GM19023 (cell line): ENCODE data around the gene FAM78B.

Experiments
- ATAC-seq: cut with Tn5 transposase; IDR thresholded peaks from one replicate; pipeline ENCODE4 v1.9.1; 2021; ENCODE audit warnings: mild to moderate bottlenecking, moderate library complexity; ENCODE audit not compliant: unreplicated experiment

Gene FAM78B

DNA sequence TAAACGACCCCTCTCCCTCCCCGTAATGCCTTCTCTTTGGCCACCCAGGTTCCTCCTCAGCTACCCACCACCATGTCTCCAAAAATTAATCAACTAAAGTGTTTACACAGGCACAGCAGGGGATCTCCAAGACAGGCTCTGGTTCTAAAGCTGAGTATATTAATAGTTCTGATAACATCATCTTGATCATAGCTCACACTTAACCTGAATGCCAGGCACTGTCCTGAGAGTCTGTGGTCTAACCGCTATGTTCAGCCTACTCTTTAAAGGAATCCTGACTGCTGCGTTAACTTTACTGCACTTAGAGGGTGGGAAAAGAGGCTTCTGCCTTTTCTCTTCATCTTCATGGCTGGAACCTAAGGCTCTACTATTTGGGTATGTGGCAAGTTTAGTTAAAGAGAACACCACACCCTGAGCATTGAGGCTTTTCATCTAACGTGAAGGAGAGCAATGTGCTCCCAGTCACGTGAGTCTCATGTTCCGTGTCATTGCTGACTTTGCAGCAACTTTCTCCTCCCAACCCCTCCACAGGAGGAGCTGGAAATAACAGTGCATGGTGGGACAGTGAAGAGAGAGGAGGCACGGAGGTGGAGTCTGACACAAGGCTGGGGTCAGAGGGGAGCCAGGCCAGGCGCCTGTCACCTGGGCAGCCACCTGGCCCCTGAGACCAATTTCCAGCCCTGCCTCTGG is 86.4 kb downstream of the FAM78B start:
- no peak for ATAC-seq

GRCh38 chr1:166079276-166079675 is 87.5 kb downstream of the FAM78B start:
- ATAC-seq = no peak

DNA sequence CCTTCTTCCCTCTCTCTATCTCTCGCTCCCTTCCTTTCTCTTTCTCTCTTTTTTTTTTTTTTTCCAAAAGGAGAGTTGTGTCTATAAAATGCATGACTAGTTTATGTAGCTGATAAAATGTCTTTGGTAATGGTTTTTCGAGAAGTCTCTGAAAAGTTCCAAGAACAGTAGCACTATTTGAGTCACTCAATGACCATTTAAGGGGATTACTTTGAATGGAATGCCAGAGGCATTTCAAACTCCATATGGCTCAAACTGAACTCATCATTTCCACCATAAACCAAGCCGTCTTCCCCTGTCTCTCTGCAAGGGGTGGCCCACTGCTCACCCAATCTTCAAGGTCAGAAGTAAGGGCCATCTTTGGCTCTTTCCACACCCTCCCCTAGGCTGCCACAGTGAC is 93.3 kb downstream of the FAM78B start:
- ATAC-seq = no peak

- no peak for ATAC-seq
These were observed 97.4 kb downstream of the FAM78B start for GRCh38 chr1:166069390-166069789.

- ATAC-seq = no peak
These were observed 100.7 kb downstream of the FAM78B start for GRCh38 chr1:166066107-166066506.

GRCh38 chr1:166064951-166065350 is 101.8 kb downstream of the FAM78B start:
- no peak for ATAC-seq

DNA sequence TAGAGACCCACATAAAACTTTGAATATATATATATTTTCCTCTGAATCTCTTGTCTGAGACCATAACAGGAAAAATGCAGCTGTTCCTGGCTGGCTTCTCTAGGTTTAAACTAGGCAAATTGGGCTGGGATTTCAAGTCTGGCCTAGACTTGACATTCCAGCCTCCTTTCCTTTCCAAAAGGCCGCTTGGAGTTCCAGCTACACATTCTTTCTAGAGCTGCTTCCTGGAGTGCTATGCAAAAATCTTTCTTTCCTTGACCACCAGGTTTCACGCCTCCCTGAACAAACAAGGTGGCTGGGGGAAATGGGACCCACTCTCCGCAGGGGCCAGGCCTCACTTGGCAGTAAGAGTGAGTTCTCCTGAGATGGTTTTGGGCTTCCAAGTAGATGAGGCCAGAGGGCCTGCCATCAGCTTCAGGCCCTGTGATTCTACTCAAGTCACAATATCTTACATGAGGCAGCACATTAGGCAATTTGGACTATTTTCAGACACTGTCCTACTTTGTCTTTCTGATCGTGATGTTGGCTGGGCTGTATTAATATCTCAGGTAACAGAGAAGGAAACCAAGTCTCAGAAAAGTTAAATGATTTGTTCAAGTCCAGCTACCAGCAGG is 102.4 kb downstream of the FAM78B start:
- ATAC-seq = no peak

GRCh38 chr1:166063701-166064100 is 103.1 kb downstream of the FAM78B start:
- ATAC-seq = no peak

GRCh38 chr1:166062421-166063070 is 104.3 kb downstream of the FAM78B start:
- ATAC-seq = no peak

- ATAC-seq = no peak
These were observed 109.2 kb downstream of the FAM78B start for GRCh38 chr1:166057650-166058049.

DNA sequence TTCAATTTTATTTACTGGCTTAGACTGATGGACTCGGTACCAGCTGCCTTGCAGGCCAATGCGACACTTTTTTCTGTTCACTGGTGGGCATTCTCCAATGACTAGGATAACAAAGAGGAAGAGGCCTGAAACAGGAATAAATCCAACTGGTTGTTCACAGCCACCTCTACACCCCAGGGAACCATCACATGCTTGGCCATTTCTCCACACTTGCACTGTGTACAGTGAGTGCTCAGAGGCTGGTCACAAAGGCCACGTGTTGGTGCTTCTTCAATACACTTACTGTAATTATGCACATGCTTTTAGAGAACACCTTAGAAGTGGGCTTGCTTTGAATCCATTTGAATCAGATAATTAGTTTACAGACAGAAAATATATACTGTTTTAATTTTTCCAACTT is 113.4 kb downstream of the FAM78B start:
- no peak for ATAC-seq

DNA sequence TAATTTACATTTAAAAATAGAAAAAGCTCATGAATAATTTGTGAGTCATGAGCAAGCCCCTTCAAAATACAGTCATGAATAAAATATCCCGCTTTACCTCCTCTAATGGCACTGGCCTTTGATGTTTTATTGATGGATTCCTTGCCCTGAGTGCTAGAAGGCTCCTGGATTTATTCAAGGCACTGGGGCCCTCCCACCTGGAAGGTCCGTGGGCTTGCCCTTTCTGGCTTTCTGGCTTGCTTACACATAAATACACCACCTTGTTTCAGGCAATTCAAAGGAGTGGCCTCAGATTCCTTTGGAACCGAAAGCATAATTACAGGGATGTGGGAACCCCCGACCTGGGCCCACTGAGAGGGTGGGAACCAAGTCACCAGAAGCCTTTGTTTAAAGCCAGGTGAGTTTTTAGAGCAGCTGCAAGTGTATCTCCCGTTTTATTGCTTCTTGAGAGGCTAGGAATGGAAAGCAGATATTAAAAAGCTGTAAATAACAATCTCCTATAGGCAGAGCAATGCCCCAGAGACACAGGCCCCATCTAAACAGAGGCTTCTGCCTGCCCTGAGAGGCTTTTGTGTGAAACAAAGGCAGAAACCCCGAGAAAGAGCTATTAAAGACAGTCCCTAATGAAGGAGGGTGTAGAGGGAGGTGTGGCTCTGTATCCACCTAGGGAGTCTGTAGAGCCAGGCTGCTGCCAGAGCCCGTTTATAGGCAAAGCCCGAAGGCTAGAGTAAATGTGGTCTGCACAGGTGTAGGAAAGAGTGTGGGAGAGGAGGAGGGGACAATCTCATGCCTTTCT is 126.4 kb downstream of the FAM78B start:
- no peak for ATAC-seq

DNA sequence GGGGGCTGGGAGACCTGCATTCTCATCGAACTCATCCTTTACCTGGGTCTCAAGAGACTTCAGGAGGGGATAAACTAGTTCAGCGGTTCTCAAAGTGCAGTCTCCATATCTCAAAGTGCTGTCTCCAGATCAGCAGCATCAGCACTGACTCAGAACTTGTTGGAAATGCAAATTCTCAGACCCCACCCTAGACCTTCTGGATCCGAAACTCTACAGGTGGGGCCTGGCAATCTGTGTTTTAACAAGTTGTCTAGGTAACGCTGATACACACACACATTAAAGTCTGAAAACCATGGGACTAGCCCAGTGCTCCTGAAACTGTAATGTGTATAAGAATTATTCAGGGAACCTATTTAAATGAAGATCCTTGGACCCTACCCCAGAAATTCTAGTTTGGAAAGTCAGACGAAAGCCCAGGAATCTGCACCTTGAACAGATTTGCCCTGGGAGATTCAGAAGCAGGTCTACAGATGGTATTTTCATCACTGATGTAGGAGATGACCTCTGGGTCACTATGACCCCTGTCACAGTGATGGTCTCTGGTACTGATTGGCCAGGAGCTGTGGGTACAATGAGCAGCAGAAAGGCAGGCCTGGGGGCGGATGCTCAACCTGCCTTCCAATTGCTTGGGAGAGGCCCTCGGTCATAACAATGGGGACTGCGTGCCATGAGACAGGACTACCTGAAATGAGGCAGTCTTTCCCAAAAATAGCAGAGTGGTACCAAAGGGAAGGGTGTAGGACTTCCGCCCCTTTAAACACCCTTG is 127.2 kb downstream of the FAM78B start:
- no peak for ATAC-seq

GRCh38 chr1:166036092-166036491 is 130.7 kb downstream of the FAM78B start:
- ATAC-seq = no peak

DNA sequence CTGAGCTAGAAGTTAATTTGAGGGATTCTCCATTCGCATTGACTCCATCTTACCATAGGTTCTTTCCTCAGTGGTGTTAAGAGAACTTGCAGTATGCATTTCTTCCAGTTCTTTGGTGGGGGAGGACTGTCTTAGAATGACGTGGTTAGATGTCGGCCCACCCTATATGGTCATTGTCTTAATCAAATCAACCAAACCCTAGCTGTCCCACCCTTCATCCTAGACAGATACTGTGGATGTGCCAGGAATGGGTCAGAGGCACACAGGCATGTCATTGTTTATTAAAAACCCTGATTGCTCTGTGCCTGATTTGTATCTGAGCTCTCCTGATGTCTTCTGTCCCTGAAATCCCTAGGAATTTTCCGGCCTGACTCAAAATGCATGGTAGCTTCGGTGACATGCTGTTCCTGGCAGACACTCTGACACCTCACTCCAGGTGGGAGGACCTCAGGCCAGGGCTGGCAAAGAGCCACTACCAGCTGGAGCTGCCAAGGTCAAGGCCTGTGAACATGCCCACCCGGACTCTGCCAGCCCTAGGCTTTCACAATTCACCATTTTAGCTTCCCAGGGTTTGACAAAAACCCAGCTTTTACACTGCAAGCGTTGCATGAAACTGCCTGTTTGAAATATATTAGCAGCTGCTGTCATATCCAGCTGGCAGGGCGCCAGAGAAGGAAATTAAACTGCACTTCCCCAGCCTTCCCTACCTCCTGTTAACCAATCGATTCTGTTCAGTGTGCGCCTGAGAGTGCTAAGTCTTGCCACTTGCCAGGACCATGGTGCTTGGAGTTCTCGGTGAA is 134.0 kb downstream of the FAM78B start:
- ATAC-seq = no peak

- no peak for ATAC-seq
These were observed 134.7 kb downstream of the FAM78B start for GRCh38 chr1:166031932-166032571.

- ATAC-seq = no peak
These were observed 137.4 kb downstream of the FAM78B start for GRCh38 chr1:166029196-166029945.

GRCh38 chr1:166026555-166026954 is 140.2 kb downstream of the FAM78B start:
- no peak for ATAC-seq

DNA sequence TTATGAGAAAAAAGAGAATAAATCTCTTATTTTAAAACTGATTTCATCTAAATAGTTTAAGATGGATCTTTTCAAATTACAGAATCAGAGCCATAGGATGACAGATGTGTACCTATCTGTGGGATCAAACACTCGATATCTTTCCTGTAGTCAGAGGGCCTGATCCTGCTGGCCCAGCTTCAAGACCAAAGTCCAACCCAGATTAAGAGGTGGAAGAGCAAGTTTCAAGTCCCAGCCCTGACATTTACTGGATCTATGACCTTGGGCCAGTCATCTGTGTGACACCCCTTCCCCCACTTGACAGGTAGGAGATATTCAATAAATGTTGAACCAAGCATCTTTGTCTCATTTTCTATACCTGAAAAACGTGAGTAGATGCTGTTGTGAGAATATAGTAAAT is 140.7 kb downstream of the FAM78B start:
- no peak for ATAC-seq
